GM23338 (cell line): ENCODE results near the gene LYZ. TPM values are rescaled to one million over a fixed set of nuclear protein-coding genes. Genes with fewer than 3 reads are reported as not detected.

Experiments
- ATAC-seq: fragments of 200-7000 bp; cut with Tn5 transposase; 3 replicates; pipeline ENCODE4 v1.9.1; 2020
- DNase-seq: peaks from one replicate; pipeline ENCODE4 v3.0.0-alpha.2; 2015; ENCODE audit warnings: low spot score
- H2AFZ ChIP-seq: fragments of 200-600 bp; sonication (generic); 2 replicates; pipeline ENCODE4 v1.8.0; 2016; ENCODE audit warnings: antibody characterized with exemption, mild to moderate bottlenecking, moderate library complexity
- H3F3A ChIP-seq: fragments of 200-600 bp; sonication (generic); replicated peaks from 2 replicates; pipeline ENCODE4 v1.8.0; 2017; ENCODE audit warnings: antibody characterized with exemption, mixed run types, low read depth
- H3K27ac ChIP-seq: fragments of 200-600 bp; sonication (generic); 2 replicates; pipeline ENCODE4 v1.6.1; 2016; ENCODE audit warnings: low read depth
- H3K27me3 ChIP-seq: fragments of 200-600 bp; sonication (generic); 2 replicates; pipeline ENCODE4 v1.8.0; 2016; ENCODE audit warnings: mild to moderate bottlenecking, mixed run types, moderate library complexity; ENCODE audit not compliant: insufficient read depth
- H3K36me3 ChIP-seq: fragments of 200-600 bp; sonication (generic); 2 replicates; pipeline ENCODE4 v1.8.0; 2016; ENCODE audit warnings: mild to moderate bottlenecking; ENCODE audit not compliant: insufficient read depth
- H3K4me1 ChIP-seq: fragments of 200-600 bp; sonication (generic); 2 replicates; pipeline ENCODE4 v1.8.0; 2016; ENCODE audit warnings: mild to moderate bottlenecking, moderate library complexity; ENCODE audit not compliant: insufficient read depth
- H3K4me2 ChIP-seq: fragments of 200-600 bp; sonication (generic); 2 replicates; pipeline ENCODE4 v1.7.1; 2017; ENCODE audit warnings: mixed run types
- H3K4me3 ChIP-seq: fragments of 200-600 bp; sonication (generic); 2 replicates; pipeline ENCODE4 v1.6.1; 2016; ENCODE audit warnings: mixed run types
- H3K79me2 ChIP-seq: fragments of 200-600 bp; sonication (generic); replicated peaks from 2 replicates; pipeline ENCODE4 v1.8.0; 2017; ENCODE audit warnings: mild to moderate bottlenecking; ENCODE audit not compliant: insufficient read depth
- H3K9me2 ChIP-seq: fragments of 200-600 bp; sonication (generic); 2 replicates; pipeline ENCODE4 v1.8.0; 2017; ENCODE audit not compliant: insufficient read depth
- H4K20me1 ChIP-seq: fragments of 200-600 bp; sonication (generic); replicated peaks from 2 replicates; pipeline ENCODE4 v1.8.0; 2017; ENCODE audit warnings: mild to moderate bottlenecking; ENCODE audit not compliant: insufficient read depth
- H3K27ac Mint-ChIP-seq: 2 replicates; pipeline ENCODE4 v1.8.0; 2020; ENCODE audit warnings: inconsistent platforms, mild to moderate bottlenecking, moderate library complexity, mixed read lengths
- H3K27me3 Mint-ChIP-seq: 3 replicates; pipeline ENCODE4 v1.8.0; 2022; ENCODE audit warnings: low read depth, mild to moderate bottlenecking, moderate library complexity, mixed read lengths, inconsistent platforms; ENCODE audit not compliant: insufficient read depth, poor library complexity
- H3K36me3 Mint-ChIP-seq: 3 replicates; pipeline ENCODE4 v1.8.0; 2021; ENCODE audit warnings: low read depth, mild to moderate bottlenecking, inconsistent platforms, moderate library complexity, mixed read lengths
- H3K4me1 Mint-ChIP-seq: 3 replicates; pipeline ENCODE4 v1.8.0; 2020; ENCODE audit warnings: mild to moderate bottlenecking, inconsistent platforms, mixed read lengths
- H3K4me3 Mint-ChIP-seq: 3 replicates; pipeline ENCODE4 v1.8.0; 2021; ENCODE audit warnings: moderate library complexity, mild to moderate bottlenecking, inconsistent platforms, mixed read lengths
- H3K9me3 Mint-ChIP-seq: 3 replicates; pipeline ENCODE4 v1.8.0; 2020; ENCODE audit warnings: moderate library complexity, mild to moderate bottlenecking, inconsistent platforms, mixed read lengths
- CREB1 ChIP-seq: fragments of 250-450 bp; sonication (Bioruptor Pico); IDR thresholded peaks from 2 replicates; pipeline ENCODE4 v1.5.0; 2020; ENCODE audit warnings: low read depth, mild to moderate bottlenecking, moderate library complexity
- CTCF ChIP-seq, 2 experiments: fragments of 200-600 bp in 1 of 2; sonication (generic) in 1 of 2; conservative IDR thresholded peaks; 2 replicates each; pipeline versions ENCODE4 v1.5.1 to v1.6.1; 2016 to 2017; ENCODE audit warnings: antibody characterized with exemption in 2 of 2, low read depth in 2 of 2, mild to moderate bottlenecking in 2 of 2, moderate library complexity in 1 of 2
- ETS1 ChIP-seq: IDR thresholded peaks from 2 replicates; pipeline ENCODE4 v1.6.1; 2016; ENCODE audit warnings: antibody characterized with exemption
- EZH2 ChIP-seq: fragments of 200-600 bp; sonication (generic); IDR thresholded peaks from one replicate; pipeline ENCODE4 v1.8.0; 2017; ENCODE audit warnings: antibody characterized with exemption, mild to moderate bottlenecking, low read depth; ENCODE audit not compliant: unreplicated experiment
- JUNB ChIP-seq: IDR thresholded peaks from one replicate; pipeline ENCODE4 v1.6.1; 2016; ENCODE audit warnings: antibody characterized with exemption; ENCODE audit not compliant: unreplicated experiment
- NANOG ChIP-seq: IDR thresholded peaks from 2 replicates; pipeline ENCODE4 v1.6.1; 2016; ENCODE audit warnings: antibody characterized with exemption, borderline replicate concordance
- POLR2AphosphoS5 ChIP-seq: IDR thresholded peaks from 2 replicates; pipeline ENCODE4 v1.6.1; 2016; ENCODE audit warnings: antibody characterized with exemption, low read depth
- ZNF114 ChIP-seq: fragments of 250-450 bp; sonication (Bioruptor Pico); IDR thresholded peaks from 2 replicates; pipeline ENCODE4 v1.5.0; 2020; ENCODE audit warnings: mild to moderate bottlenecking, moderate library complexity
- polyA plus RNA-seq: library from polyadenylated mRNA; unstranded; fragments of >200 nt; fragmentation: Nextera tagmentation; extraction: Ambion mirVana; gene quantifications from 2 replicates; pipeline ENCODE4 v1.2.1, GENCODE V29; 2016
- total RNA-seq: library from RNA; depleted of rRNA; stranded (reverse); fragments of >200 nt; shearing (Covaris generic); gene quantifications from 2 replicates; pipeline ENCODE4 v1.2.3, GENCODE V29; 2014
- TF ChIP-seq, protein P1 (sequence below): fragments of 250-450 bp; sonication (Bioruptor Pico); IDR thresholded peaks from 2 replicates; pipeline ENCODE4 v1.5.0; 2020; ENCODE audit warnings: mild to moderate bottlenecking, moderate library complexity
- TF ChIP-seq, protein P2 (sequence below): IDR thresholded peaks from one replicate; pipeline ENCODE4 v1.6.1; 2018; ENCODE audit warnings: antibody characterized with exemption; ENCODE audit not compliant: unreplicated experiment

The LYZ gene
- total and polyA plus RNA-seq, 2 experiments from 2014 or later, result not detected

DNA sequence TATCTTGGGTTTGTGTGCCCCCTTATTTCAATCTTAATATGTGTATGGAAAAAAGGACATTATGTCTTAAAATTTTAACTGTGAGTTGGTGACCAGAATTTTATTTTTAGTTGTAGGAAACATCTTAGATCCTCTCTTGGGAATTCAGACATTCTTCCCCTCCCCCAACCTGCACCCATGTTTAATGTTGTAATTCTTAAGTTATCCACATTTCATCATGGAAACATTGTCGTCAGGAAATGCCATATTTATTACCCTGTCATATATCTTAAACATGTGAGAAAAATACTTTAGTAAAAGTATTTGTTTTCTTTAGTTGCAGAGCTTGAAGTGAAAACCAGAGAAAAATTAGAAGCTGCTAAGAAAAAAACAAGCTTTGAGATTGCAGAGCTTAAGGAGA, 41.6 kb downstream of the LYZ start:
- DNase-seq (no peak), ATAC-seq (no peak)
- no peak overlapping the region for H3K27ac ChIP-seq
- Mint-ChIP-seq H3K4me1 (no peaks in the 10 kb centered on the region), H3K27me3 (no peaks in the 10 kb centered on the region), H3K9me3 (no peaks in the 10 kb centered on the region), H3K27ac (no peak overlapping the region), H3K4me3 (no peak overlapping the region), H3K36me3 (peaks cover 31% of the 10 kb centered on the region)
- no peak overlapping the region for H3K4me2 ChIP-seq
- no peaks in the 10 kb centered on the region for H3K4me1 ChIP-seq
- H4K20me1 ChIP-seq, result no peaks in the 10 kb centered on the region
- no peaks in the 10 kb centered on the region for H3K27me3 ChIP-seq
- H3F3A ChIP-seq, result no peaks in the 10 kb centered on the region; the same call in 1 of the 2 replicates
- TF ChIP-seq ZNF114 (CRISPR knock-in tag) (no peak), ETS1 (no peak), JUNB (no peak), NANOG (no peak), POLR2AphosphoS5 (no peak), EZH2 (no peak), CTCF (conservative IDR thresholded peaks at IDR 0.05; ENCODE audit: low read depth in 2 of 2) (no peak), CREB1 (CRISPR knock-in tag) (no peak)
- TF ChIP-seq, protein P1, sequence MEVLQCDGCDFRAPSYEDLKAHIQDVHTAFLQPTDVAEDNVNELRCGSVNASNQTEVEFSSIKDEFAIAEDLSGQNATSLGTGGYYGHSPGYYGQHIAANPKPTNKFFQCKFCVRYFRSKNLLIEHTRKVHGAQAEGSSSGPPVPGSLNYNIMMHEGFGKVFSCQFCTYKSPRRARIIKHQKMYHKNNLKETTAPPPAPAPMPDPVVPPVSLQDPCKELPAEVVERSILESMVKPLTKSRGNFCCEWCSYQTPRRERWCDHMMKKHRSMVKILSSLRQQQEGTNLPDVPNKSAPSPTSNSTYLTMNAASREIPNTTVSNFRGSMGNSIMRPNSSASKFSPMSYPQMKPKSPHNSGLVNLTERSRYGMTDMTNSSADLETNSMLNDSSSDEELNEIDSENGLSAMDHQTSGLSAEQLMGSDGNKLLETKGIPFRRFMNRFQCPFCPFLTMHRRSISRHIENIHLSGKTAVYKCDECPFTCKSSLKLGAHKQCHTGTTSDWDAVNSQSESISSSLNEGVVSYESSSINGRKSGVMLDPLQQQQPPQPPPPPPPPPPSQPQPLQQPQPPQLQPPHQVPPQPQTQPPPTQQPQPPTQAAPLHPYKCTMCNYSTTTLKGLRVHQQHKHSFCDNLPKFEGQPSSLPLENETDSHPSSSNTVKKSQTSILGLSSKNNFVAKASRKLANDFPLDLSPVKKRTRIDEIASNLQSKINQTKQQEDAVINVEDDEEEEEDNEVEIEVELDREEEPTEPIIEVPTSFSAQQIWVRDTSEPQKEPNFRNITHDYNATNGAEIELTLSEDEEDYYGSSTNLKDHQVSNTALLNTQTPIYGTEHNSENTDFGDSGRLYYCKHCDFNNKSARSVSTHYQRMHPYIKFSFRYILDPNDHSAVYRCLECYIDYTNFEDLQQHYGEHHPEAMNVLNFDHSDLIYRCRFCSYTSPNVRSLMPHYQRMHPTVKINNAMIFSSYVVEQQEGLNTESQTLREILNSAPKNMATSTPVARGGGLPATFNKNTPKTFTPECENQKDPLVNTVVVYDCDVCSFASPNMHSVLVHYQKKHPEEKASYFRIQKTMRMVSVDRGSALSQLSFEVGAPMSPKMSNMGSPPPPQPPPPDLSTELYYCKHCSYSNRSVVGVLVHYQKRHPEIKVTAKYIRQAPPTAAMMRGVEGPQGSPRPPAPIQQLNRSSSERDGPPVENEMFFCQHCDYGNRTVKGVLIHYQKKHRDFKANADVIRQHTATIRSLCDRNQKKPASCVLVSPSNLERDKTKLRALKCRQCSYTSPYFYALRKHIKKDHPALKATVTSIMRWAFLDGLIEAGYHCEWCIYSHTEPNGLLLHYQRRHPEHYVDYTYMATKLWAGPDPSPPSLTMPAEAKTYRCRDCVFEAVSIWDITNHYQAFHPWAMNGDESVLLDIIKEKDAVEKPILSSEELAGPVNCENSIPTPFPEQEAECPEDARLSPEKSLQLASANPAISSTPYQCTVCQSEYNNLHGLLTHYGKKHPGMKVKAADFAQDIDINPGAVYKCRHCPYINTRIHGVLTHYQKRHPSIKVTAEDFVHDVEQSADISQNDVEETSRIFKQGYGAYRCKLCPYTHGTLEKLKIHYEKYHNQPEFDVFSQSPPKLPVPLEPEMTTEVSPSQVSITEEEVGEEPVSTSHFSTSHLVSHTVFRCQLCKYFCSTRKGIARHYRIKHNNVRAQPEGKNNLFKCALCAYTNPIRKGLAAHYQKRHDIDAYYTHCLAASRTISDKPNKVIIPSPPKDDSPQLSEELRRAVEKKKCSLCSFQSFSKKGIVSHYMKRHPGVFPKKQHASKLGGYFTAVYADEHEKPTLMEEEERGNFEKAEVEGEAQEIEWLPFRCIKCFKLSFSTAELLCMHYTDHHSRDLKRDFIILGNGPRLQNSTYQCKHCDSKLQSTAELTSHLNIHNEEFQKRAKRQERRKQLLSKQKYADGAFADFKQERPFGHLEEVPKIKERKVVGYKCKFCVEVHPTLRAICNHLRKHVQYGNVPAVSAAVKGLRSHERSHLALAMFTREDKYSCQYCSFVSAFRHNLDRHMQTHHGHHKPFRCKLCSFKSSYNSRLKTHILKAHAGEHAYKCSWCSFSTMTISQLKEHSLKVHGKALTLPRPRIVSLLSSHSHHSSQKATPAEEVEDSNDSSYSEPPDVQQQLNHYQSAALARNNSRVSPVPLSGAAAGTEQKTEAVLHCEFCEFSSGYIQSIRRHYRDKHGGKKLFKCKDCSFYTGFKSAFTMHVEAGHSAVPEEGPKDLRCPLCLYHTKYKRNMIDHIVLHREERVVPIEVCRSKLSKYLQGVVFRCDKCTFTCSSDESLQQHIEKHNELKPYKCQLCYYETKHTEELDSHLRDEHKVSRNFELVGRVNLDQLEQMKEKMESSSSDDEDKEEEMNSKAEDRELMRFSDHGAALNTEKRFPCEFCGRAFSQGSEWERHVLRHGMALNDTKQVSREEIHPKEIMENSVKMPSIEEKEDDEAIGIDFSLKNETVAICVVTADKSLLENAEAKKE (CRISPR knock-in tag), result no peak
- TF ChIP-seq, protein P2, sequence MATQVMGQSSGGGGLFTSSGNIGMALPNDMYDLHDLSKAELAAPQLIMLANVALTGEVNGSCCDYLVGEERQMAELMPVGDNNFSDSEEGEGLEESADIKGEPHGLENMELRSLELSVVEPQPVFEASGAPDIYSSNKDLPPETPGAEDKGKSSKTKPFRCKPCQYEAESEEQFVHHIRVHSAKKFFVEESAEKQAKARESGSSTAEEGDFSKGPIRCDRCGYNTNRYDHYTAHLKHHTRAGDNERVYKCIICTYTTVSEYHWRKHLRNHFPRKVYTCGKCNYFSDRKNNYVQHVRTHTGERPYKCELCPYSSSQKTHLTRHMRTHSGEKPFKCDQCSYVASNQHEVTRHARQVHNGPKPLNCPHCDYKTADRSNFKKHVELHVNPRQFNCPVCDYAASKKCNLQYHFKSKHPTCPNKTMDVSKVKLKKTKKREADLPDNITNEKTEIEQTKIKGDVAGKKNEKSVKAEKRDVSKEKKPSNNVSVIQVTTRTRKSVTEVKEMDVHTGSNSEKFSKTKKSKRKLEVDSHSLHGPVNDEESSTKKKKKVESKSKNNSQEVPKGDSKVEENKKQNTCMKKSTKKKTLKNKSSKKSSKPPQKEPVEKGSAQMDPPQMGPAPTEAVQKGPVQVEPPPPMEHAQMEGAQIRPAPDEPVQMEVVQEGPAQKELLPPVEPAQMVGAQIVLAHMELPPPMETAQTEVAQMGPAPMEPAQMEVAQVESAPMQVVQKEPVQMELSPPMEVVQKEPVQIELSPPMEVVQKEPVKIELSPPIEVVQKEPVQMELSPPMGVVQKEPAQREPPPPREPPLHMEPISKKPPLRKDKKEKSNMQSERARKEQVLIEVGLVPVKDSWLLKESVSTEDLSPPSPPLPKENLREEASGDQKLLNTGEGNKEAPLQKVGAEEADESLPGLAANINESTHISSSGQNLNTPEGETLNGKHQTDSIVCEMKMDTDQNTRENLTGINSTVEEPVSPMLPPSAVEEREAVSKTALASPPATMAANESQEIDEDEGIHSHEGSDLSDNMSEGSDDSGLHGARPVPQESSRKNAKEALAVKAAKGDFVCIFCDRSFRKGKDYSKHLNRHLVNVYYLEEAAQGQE, result no peak
- H3K4me3 ChIP-seq, result no peak overlapping the region
- no peak overlapping the region for H2AFZ ChIP-seq
- no peaks in the 10 kb centered on the region for H3K9me2 ChIP-seq
- no peaks in the 10 kb centered on the region for H3K79me2 ChIP-seq
- peaks cover 9% of the 10 kb centered on the region; the same call in 1 of the 2 replicates for H3K36me3 ChIP-seq
